IMR-90 (cell line): ENCODE results near the gene CDCP2. TPM values are rescaled to one million over a fixed set of nuclear protein-coding genes. Genes with fewer than 3 reads are reported as not detected.

Experiments
- ATAC-seq: fragments of 200-7000 bp; cut with Tn5 transposase; 2 replicates; pipeline ENCODE4 v1.9.1; 2020; ENCODE audit warnings: low read depth, mild to moderate bottlenecking, moderate library complexity
- BruUV-seq: library from RNA; stranded (reverse); fragments of 400-500 nt; replicated peaks from 2 replicates; lab custom pipeline; 2021; lab: Mats Ljungman, UMichigan
- CTCF ChIA-PET: fragments of 300-600 bp; formaldehyde crosslinking; extraction: SDS; loops from one replicate; lab custom pipeline; 2021; ENCODE audit warnings: antibody characterized with exemption; lab: Yijun Ruan, JAX
- POLR2A ChIA-PET: fragments of 300-600 bp; sonication (Branson Sonifier 250); formaldehyde crosslinking; loops from one replicate; lab custom pipeline; 2022; ENCODE audit warnings: antibody characterized with exemption; ENCODE audit not compliant: unreplicated experiment; lab: Charles Lee
- DNase-seq: peaks from one replicate; pipeline ENCODE4 v3.0.0; 2013
- H2AFZ ChIP-seq: replicated peaks from 2 replicates; pipeline ENCODE3; 2013; ENCODE audit warnings: low read length, mild to moderate bottlenecking; ENCODE audit not compliant: poor library complexity
- H2AK5ac ChIP-seq: 2 replicates; pipeline ENCODE4 v1.6.1; 2013; ENCODE audit warnings: low read depth, low read length, inconsistent platforms
- H2AK9ac ChIP-seq: replicated peaks from 2 replicates; pipeline ENCODE3; 2013; ENCODE audit warnings: mild to moderate bottlenecking, low read depth, low read length, moderate library complexity; ENCODE audit not compliant: poor library complexity
- H2BK120ac ChIP-seq: 2 replicates; pipeline ENCODE4 v1.6.1; 2013; ENCODE audit warnings: low read depth, low read length, inconsistent platforms
- H2BK15ac ChIP-seq: 3 replicates; pipeline ENCODE4 v1.6.1; 2013; ENCODE audit warnings: low read depth, low read length, inconsistent platforms
- H2BK20ac ChIP-seq: 2 replicates; pipeline ENCODE4 v1.6.1; 2013; ENCODE audit warnings: low read depth, mild to moderate bottlenecking, inconsistent platforms, low read length, moderate library complexity
- H2BK5ac ChIP-seq: 2 replicates; pipeline ENCODE4 v1.6.1; 2013; ENCODE audit warnings: mild to moderate bottlenecking, low read depth, low read length, inconsistent platforms; ENCODE audit not compliant: poor library complexity, severe bottlenecking
- H3K14ac ChIP-seq: replicated peaks from 2 replicates; pipeline ENCODE4 v1.6.1; 2013; ENCODE audit warnings: low read depth, low read length, inconsistent platforms
- H3K18ac ChIP-seq: 2 replicates; pipeline ENCODE4 v1.6.1; 2013; ENCODE audit warnings: low read depth, low read length, control low read depth
- H3K23ac ChIP-seq: 2 replicates; pipeline ENCODE4 v1.6.1; 2013; ENCODE audit warnings: low read depth, low read length, inconsistent platforms
- H3K27ac ChIP-seq: 2 replicates; pipeline ENCODE4 v1.5.1; 2013; ENCODE audit warnings: mild to moderate bottlenecking, control low read depth, low read length; ENCODE audit not compliant: insufficient read depth
- H3K27me3 ChIP-seq: 2 replicates; pipeline ENCODE4 v1.6.1; 2013; ENCODE audit warnings: low read length; ENCODE audit not compliant: control insufficient read depth, insufficient read depth
- H3K36me3 ChIP-seq: 2 replicates; pipeline ENCODE4 v1.6.1; 2013; ENCODE audit warnings: low read length, mixed read lengths; ENCODE audit not compliant: control insufficient read depth, insufficient read depth
- H3K4ac ChIP-seq: 2 replicates; pipeline ENCODE4 v1.6.1; 2013; ENCODE audit warnings: low read depth, low read length, inconsistent platforms
- H3K4me1 ChIP-seq: 2 replicates; pipeline ENCODE4 v1.6.1; 2013; ENCODE audit warnings: low read length, mixed read lengths; ENCODE audit not compliant: control insufficient read depth, insufficient read depth
- H3K4me2 ChIP-seq: 2 replicates; pipeline ENCODE4 v1.6.1; 2013; ENCODE audit warnings: low read depth, mild to moderate bottlenecking, control low read depth, low read length, moderate library complexity
- H3K4me3 ChIP-seq: 2 replicates; pipeline ENCODE4 v1.5.1; 2013; ENCODE audit warnings: low read depth, mild to moderate bottlenecking, control low read depth, low read length, moderate library complexity; ENCODE audit not compliant: insufficient read depth
- H3K56ac ChIP-seq: 2 replicates; pipeline ENCODE4 v1.6.1; 2013; ENCODE audit warnings: low read length, inconsistent platforms; ENCODE audit not compliant: insufficient read depth; ENCODE audit errors: extremely low read depth
- H3K79me1 ChIP-seq, 2 experiments: 2 replicates each; pipeline ENCODE4 v1.6.1; 2013; ENCODE audit warnings: low read length in 2 of 2, inconsistent platforms in 1 of 2, low read depth in 1 of 2
- H3K9ac ChIP-seq: 2 replicates; pipeline ENCODE4 v1.6.1; 2013; ENCODE audit warnings: low read depth, low read length, control low read depth
- H3K9me1 ChIP-seq: 2 replicates; pipeline ENCODE4 v1.6.1; 2013; ENCODE audit warnings: low read length, inconsistent platforms; ENCODE audit not compliant: insufficient read depth
- H3K9me3 ChIP-seq: 2 replicates; pipeline ENCODE4 v1.6.1; 2013; ENCODE audit warnings: low read length; ENCODE audit not compliant: control insufficient read depth, insufficient read depth
- H4K20me1 ChIP-seq: 2 replicates; pipeline ENCODE4 v1.6.1; 2013; ENCODE audit warnings: low read length, inconsistent platforms; ENCODE audit not compliant: insufficient read depth
- H4K5ac ChIP-seq: 2 replicates; pipeline ENCODE4 v1.6.1; 2013; ENCODE audit warnings: mild to moderate bottlenecking, low read depth, low read length, control low read depth
- H4K8ac ChIP-seq, 2 experiments: 2 replicates each; pipeline ENCODE4 v1.6.1; 2013; ENCODE audit warnings: low read depth in 2 of 2, low read length in 2 of 2, control low read depth in 1 of 2, inconsistent platforms in 1 of 2
- H4K91ac ChIP-seq: 2 replicates; pipeline ENCODE4 v1.6.1; 2013; ENCODE audit warnings: low read depth, low read length, inconsistent platforms; ENCODE audit not compliant: insufficient read depth
- BHLHE40 ChIP-seq: fragments of 150-350 bp; IDR thresholded peaks from 2 replicates; pipeline ENCODE4 v1.6.1; 2016; ENCODE audit warnings: mild to moderate bottlenecking, low read depth, low read length
- CEBPB ChIP-seq: IDR thresholded peaks from 2 replicates; pipeline ENCODE4 v1.6.1; 2012; ENCODE audit warnings: low read depth, low read length, improper control_type of control experiment
- CHD1 ChIP-seq: IDR thresholded peaks from 2 replicates; pipeline ENCODE4 v1.6.1; 2012; ENCODE audit warnings: low read depth, low read length, improper control_type of control experiment
- CTCF ChIP-seq: conservative IDR thresholded peaks from 2 replicates; pipeline ENCODE4 v1.5.1; 2012; ENCODE audit warnings: mild to moderate bottlenecking, low read depth, low read length, improper control_type of control experiment
- ELK1 ChIP-seq: fragments of 150-350 bp; IDR thresholded peaks from 2 replicates; pipeline ENCODE4 v1.6.1; 2016; ENCODE audit warnings: low read depth, mild to moderate bottlenecking, low read length, moderate library complexity, borderline replicate concordance
- FOS ChIP-seq: fragments of 150-350 bp; IDR thresholded peaks from 2 replicates; pipeline ENCODE4 v1.6.1; 2016; ENCODE audit warnings: low read depth, low read length
- MAFK ChIP-seq: IDR thresholded peaks from 2 replicates; pipeline ENCODE4 v1.6.1; 2012; ENCODE audit warnings: low read depth, low read length, improper control_type of control experiment
- MAZ ChIP-seq: IDR thresholded peaks from 2 replicates; pipeline ENCODE4 v1.6.1; 2012; ENCODE audit warnings: low read depth, mild to moderate bottlenecking, low read length, improper control_type of control experiment, moderate library complexity, borderline replicate concordance
- MXI1 ChIP-seq: IDR thresholded peaks from 2 replicates; pipeline ENCODE4 v1.6.1; 2012; ENCODE audit warnings: low read depth, mild to moderate bottlenecking, low read length, moderate library complexity, borderline replicate concordance
- NFE2L2 ChIP-seq: fragments of 150-350 bp; IDR thresholded peaks from 2 replicates; pipeline ENCODE4 v1.6.1; 2016; ENCODE audit warnings: low read depth, mild to moderate bottlenecking, low read length
- POLR2A ChIP-seq: IDR thresholded peaks from 2 replicates; pipeline ENCODE4 v1.6.1; 2012; ENCODE audit warnings: mild to moderate bottlenecking, low read depth, low read length
- RAD21 ChIP-seq: IDR thresholded peaks from 2 replicates; pipeline ENCODE4 v1.6.1; 2012; ENCODE audit warnings: low read length, improper control_type of control experiment
- RFX5 ChIP-seq: IDR thresholded peaks from 2 replicates; pipeline ENCODE4 v1.8.0; 2012; ENCODE audit warnings: low read depth, mild to moderate bottlenecking, low read length, moderate library complexity
- SMC3 ChIP-seq: fragments of 150-350 bp; IDR thresholded peaks from 2 replicates; pipeline ENCODE4 v1.6.1; 2016; ENCODE audit warnings: low read depth, mild to moderate bottlenecking, antibody characterized with exemption, low read length, moderate library complexity
- USF2 ChIP-seq: fragments of 150-350 bp; IDR thresholded peaks from 2 replicates; pipeline ENCODE4 v1.6.1; 2017; ENCODE audit warnings: mild to moderate bottlenecking, antibody characterized with exemption, low read length, low read depth
- WGBS, 2 experiments: methylation state at CpG; one replicate each; pipeline versions ENCODE4 v1.1.5 to v1.1.7; 2013; ENCODE audit warnings: missing lambda C conversion rate in 2 of 2; ENCODE audit not compliant: insufficient read length in 1 of 2; ENCODE audit errors: extremely low coverage in 2 of 2; 5-methylcytosine and 5-hydroxymethylcytosine counted together
- dilution Hi-C: fragments of 300-500 bp; cut with HindIII; formaldehyde crosslinking; loops from one replicate; pipeline ENCODE4 v1.14.3; 2018; ENCODE audit warnings: low sequenced_read_pairs; ENCODE audit not compliant: unreplicated experiment
- in situ Hi-C: fragments of 300-500 bp; cut with MboI; formaldehyde crosslinking; loops from 3 replicates; pipeline ENCODE4 v1.14.3; 2019; ENCODE audit warnings: low sequenced_read_pairs, inconsistent platforms, mixed read lengths
- intact Hi-C: fragments of 100-400 bp; cut with micrococcal nuclease; formaldehyde crosslinking; loops from 2 replicates; pipeline ENCODE4 v1.10.0; 2022
- polyA plus RNA-seq, 3 experiments: library from polyadenylated mRNA; depleted of rRNA; stranded (reverse); fragments of >200 nt; gene quantifications; 2 replicates each; pipeline ENCODE4 v1.2.3, GENCODE V29; 2012; ENCODE audit warnings: low replicate concordance in 1 of 3
- total RNA-seq: library from RNA; depleted of rRNA; stranded (reverse); fragments of >200 nt; gene quantifications from 2 replicates; pipeline ENCODE4 v1.2.3, GENCODE V29; 2012

Gene CDCP2
- total and polyA plus RNA-seq, 2 of the 4 experiments (the other 2 are of a cell fraction), result not detected

GRCh38 chr1:54129858-54130257, 22.9 kb downstream of the CDCP2 start:
- ChIA-PET POLR2A (no interaction called here), CTCF (no interaction called here)
- dilution Hi-C loops (no loop called here), in situ Hi-C loops (loop anchor here (10.0 kb wide), 1 partner anchor 355 kb away; no protein-coding TSS in a partner anchor), intact Hi-C loops (no loop called here)
- no peaks in the 10 kb centered on the region for H3K36me3 ChIP-seq
- H4K20me1 ChIP-seq, result no peaks in the 10 kb centered on the region; the same call in 1 of the 2 replicates
- no peak overlapping the region for H3K14ac ChIP-seq
- H3K4me2 ChIP-seq, result no peak overlapping the region
- H3K9ac ChIP-seq, result no peak overlapping the region
- H2AK9ac ChIP-seq, result no peak overlapping the region
- H4K5ac ChIP-seq, result no peak overlapping the region
- whole genome bisulfite sequencing, 2 experiments, result 71% methylated on average over 1 of the region's 2 CpGs; no CpG with 5 or more reads in 1 of the 2 experiments
- H2AFZ ChIP-seq, result no peak overlapping the region
- no peak overlapping the region for H4K91ac ChIP-seq
- TF ChIP-seq FOS, result no peak
- no peak for TF ChIP-seq SMC3
- TF ChIP-seq NFE2L2, result no peak
- no peak for TF ChIP-seq CTCF
- no peak for TF ChIP-seq CEBPB
- no peak for TF ChIP-seq BHLHE40
- no peak for TF ChIP-seq MAZ
- no peak for TF ChIP-seq MAFK
- no peak for TF ChIP-seq POLR2A
- TF ChIP-seq CHD1, result no peak
- TF ChIP-seq MXI1, result no peak
- TF ChIP-seq ELK1, result no peak
- TF ChIP-seq RAD21, result no peak
- no peak for TF ChIP-seq RFX5
- TF ChIP-seq USF2, result no peak
- no peaks in the 10 kb centered on the region for H3K79me1 ChIP-seq
- no peak overlapping the region for H2AK5ac ChIP-seq
- no peak overlapping the region for H4K8ac ChIP-seq
- DNase-seq (no peak), ATAC-seq (no peak)
- peaks cover 8% of the 10 kb centered on the region; the same call in 1 of the 2 replicates for H3K9me1 ChIP-seq
- no TSS peak for BruUV-seq
- H2BK20ac ChIP-seq, result no peak overlapping the region
- H3K27ac ChIP-seq, result no peak overlapping the region
- no peak overlapping the region for H2BK5ac ChIP-seq
- no peaks in the 10 kb centered on the region for H3K9me3 ChIP-seq
- H3K18ac ChIP-seq, result no peak overlapping the region
- H2BK120ac ChIP-seq, result no peak overlapping the region
- no peak overlapping the region for H2BK15ac ChIP-seq
- H3K23ac ChIP-seq, result no peak overlapping the region
- peaks cover 3% of the 10 kb centered on the region; the same call in 1 of the 2 replicates for H3K4me1 ChIP-seq
- peaks cover 2% of the 10 kb centered on the region; the same call in 1 of the 2 replicates for H3K27me3 ChIP-seq
- no peak overlapping the region for H3K56ac ChIP-seq
- H3K4me3 ChIP-seq, result no peak overlapping the region
- no peak overlapping the region for H3K4ac ChIP-seq
